Liver (tissue), 9 donors: ENCODE data around the gene MYL3. TPM values are rescaled to one million over a fixed set of nuclear protein-coding genes. Genes with fewer than 3 reads are reported as not detected.
"Not testable (repeated sequence)": the region's sequence is repeated elsewhere in the genome, so short reads cannot be mapped to it uniquely, and the experiment has no call there.

Experiments
- DNase-seq: peaks from one replicate; pipeline ENCODE4 v3.0.0-alpha.2; 2017; ENCODE audit warnings: low spot score
- H3K27ac ChIP-seq, 2 donors: one replicate each; pipeline ENCODE4 v1.7.0; 2013; ENCODE audit warnings: inconsistent platforms in 2 of 2, low read length in 2 of 2, control low read depth in 1 of 2, low read depth in 1 of 2, mild to moderate bottlenecking in 1 of 2
- H3K27me3 ChIP-seq, 4 donors: one replicate each; pipeline versions ENCODE4 v1.6.1 to v1.7.0; 2013; ENCODE audit warnings: low read length in 3 of 4, inconsistent platforms in 1 of 4, mild to moderate bottlenecking in 1 of 4, moderate library complexity in 1 of 4; ENCODE audit not compliant: control insufficient read depth in 4 of 4, insufficient read depth in 4 of 4
- H3K36me3 ChIP-seq, 4 donors: one replicate each; pipeline versions ENCODE4 v1.6.1 to v1.7.0; 2013; ENCODE audit warnings: low read length in 3 of 4, mild to moderate bottlenecking in 3 of 4, low read depth in 1 of 4, moderate library complexity in 1 of 4; ENCODE audit not compliant: control insufficient read depth in 4 of 4, insufficient read depth in 3 of 4
- H3K4me1 ChIP-seq, 4 donors: one replicate each; pipeline versions ENCODE4 v1.6.1 to v1.7.0; 2013; ENCODE audit warnings: low read length in 3 of 4, mild to moderate bottlenecking in 3 of 4, moderate library complexity in 1 of 4; ENCODE audit not compliant: control insufficient read depth in 4 of 4, insufficient read depth in 4 of 4
- H3K4me3 ChIP-seq, 3 donors: one replicate each; pipeline versions ENCODE4 v1.6.1 to v1.7.0; 2013; ENCODE audit warnings: low read length in 3 of 3, control low read depth in 1 of 3, low read depth in 1 of 3, mild to moderate bottlenecking in 1 of 3
- H3K9ac ChIP-seq, 2 donors: one replicate each; pipeline ENCODE4 v1.7.0; 2013; ENCODE audit warnings: low read length in 2 of 2, mild to moderate bottlenecking in 2 of 2, moderate library complexity in 2 of 2, control low read depth in 1 of 2, low read depth in 1 of 2
- H3K9me3 ChIP-seq, 4 donors: one replicate each; pipeline versions ENCODE4 v1.6.1 to v1.7.0; 2013; ENCODE audit warnings: low read length in 3 of 4; ENCODE audit not compliant: control insufficient read depth in 4 of 4
- ATF3 ChIP-seq: IDR thresholded peaks from 2 replicates; pipeline ENCODE4 v1.6.1; 2016; ENCODE audit warnings: antibody characterized with exemption
- CTCF ChIP-seq: fragments of 150-350 bp; IDR thresholded peaks from 2 replicates; pipeline ENCODE4 v1.5.1; 2017; ENCODE audit warnings: improper control_type of control experiment, low read depth, low read length; ENCODE audit not compliant: missing input control
- EGR1 ChIP-seq, 2 donors: IDR thresholded peaks; 2 replicates each; pipeline ENCODE4 v1.6.1; 2016 to 2018; ENCODE audit warnings: antibody characterized with exemption in 2 of 2, low read depth in 2 of 2
- FOXA1 ChIP-seq: IDR thresholded peaks from 2 replicates; pipeline ENCODE4 v1.6.1; 2016; ENCODE audit warnings: antibody characterized with exemption
- FOXA2 ChIP-seq: IDR thresholded peaks from 2 replicates; pipeline ENCODE4 v1.6.1; 2016; ENCODE audit warnings: antibody characterized with exemption
- GABPA ChIP-seq, 2 donors: IDR thresholded peaks in 1 of 2; conservative IDR thresholded peaks in 1 of 2; 2 replicates each; pipeline ENCODE4 v1.6.1; 2016; ENCODE audit warnings: antibody characterized with exemption in 2 of 2, mild to moderate bottlenecking in 1 of 2, moderate library complexity in 1 of 2
- MAX ChIP-seq: IDR thresholded peaks from 2 replicates; pipeline ENCODE4 v1.6.1; 2016; ENCODE audit warnings: antibody characterized with exemption
- NR2F2 ChIP-seq: IDR thresholded peaks from 2 replicates; pipeline ENCODE4 v1.6.1; 2016; ENCODE audit warnings: antibody characterized with exemption
- RAD21 ChIP-seq, 2 donors: IDR thresholded peaks; 2 replicates each; pipeline ENCODE4 v1.6.1; 2016; ENCODE audit warnings: antibody characterized with exemption in 2 of 2, mild to moderate bottlenecking in 2 of 2
- REST ChIP-seq: IDR thresholded peaks from 2 replicates; pipeline ENCODE4 v1.6.1; 2016; ENCODE audit warnings: antibody characterized with exemption, mild to moderate bottlenecking
- SP1 ChIP-seq: IDR thresholded peaks from 2 replicates; pipeline ENCODE4 v1.6.1; 2018; ENCODE audit warnings: antibody characterized with exemption, mild to moderate bottlenecking
- TAF1 ChIP-seq: conservative IDR thresholded peaks from 2 replicates; pipeline ENCODE4 v1.6.1; 2016; ENCODE audit warnings: antibody characterized with exemption, mild to moderate bottlenecking
- ZBTB33 ChIP-seq: IDR thresholded peaks from 2 replicates; pipeline ENCODE4 v1.6.1; 2016; ENCODE audit warnings: antibody characterized with exemption
- WGBS: extraction: QIAGEN DNeasy Blood & Tissue Kit; methylation state at CpG from one replicate; pipeline ENCODE4 v1.1.7; 2013; 5-methylcytosine and 5-hydroxymethylcytosine counted together
- polyA plus RNA-seq, 2 donors: library from polyadenylated mRNA; stranded (reverse) in 1 of 2; unstranded in 1 of 2; fragments of 200-250 nt in 1 of 2; fragments of >200 nt in 1 of 2; fragmentation: Nextera tagmentation in 1 of 2; extraction: Ambion mirVana in 1 of 2; gene quantifications; one replicate each; pipeline versions ENCODE4 v1.2.1 to v1.2.3, GENCODE V29; 2013 to 2015
- total RNA-seq, 2 donors: library from RNA; depleted of rRNA; stranded (reverse); fragments of >200 nt; gene quantifications; one replicate each; pipeline ENCODE4 v1.2.3, GENCODE V29; 2014
- donor health status: healthy.
- donor health status: healthy.
- donor health status: healthy.
- donor health status: healthy.
- donor health status: healthy.

The MYL3 gene
- total and polyA plus RNA-seq, 4 donors = 0.51 to 1.3 (median 0.81) TPM

- H3K9me3 ChIP-seq = no peaks in the 10 kb centered on the region
- H3K36me3 ChIP-seq = no peaks in the 10 kb centered on the region
- TF ChIP-seq SP1 (peak; percentile 9), NR2F2 (no peak)
- H3K9ac ChIP-seq = no peak overlapping the region
- peak overlapping the region in 2 of 3 donors; percentile 47 to 54 for H3K4me3 ChIP-seq
- H3K4me1 ChIP-seq = peaks cover 0 to 9% (median 4%) of the 10 kb centered on the region in 4 donors
- no peaks in the 10 kb centered on the region for H3K27me3 ChIP-seq
- no peak overlapping the region for H3K27ac ChIP-seq
- DNase-seq = peak; percentile 83
- WGBS = 7% methylated on average over 46 of the region's 46 CpGs
These were observed 50.9 kb downstream of the MYL3 start for GRCh38 chr3:46812237-46812791.

- H3K4me1 ChIP-seq = peaks cover 0 to 9% (median 4%) of the 10 kb centered on the region in 4 donors
- 42% methylated on average over 15 of the region's 15 CpGs for WGBS
- H3K9me3 ChIP-seq = no peaks in the 10 kb centered on the region
- no peak overlapping the region for H3K27ac ChIP-seq
- TF ChIP-seq ATF3 (no peak), MAX (no peak), FOXA2 (no peak), CTCF (no peak), REST (no peak), ZBTB33 (no peak), FOXA1 (no peak), SP1 (no peak), EGR1 (IDR thresholded peaks at IDR 0.05; ENCODE audit: low read depth in 2 of 2) (no peak), NR2F2 (no peak), TAF1 (no peak), GABPA (IDR thresholded peaks at IDR 0.05 in 1 of 2, conservative IDR thresholded peaks at IDR 0.05 in 1 of 2) (no peak), RAD21 (IDR thresholded peaks at IDR 0.05) (no peak)
- peak overlapping the region in 2 of 3 donors; percentile 47 to 54 for H3K4me3 ChIP-seq
- DNase-seq = peak; percentile 45
- H3K27me3 ChIP-seq = no peaks in the 10 kb centered on the region
- H3K9ac ChIP-seq = no peak overlapping the region
- H3K36me3 ChIP-seq = no peaks in the 10 kb centered on the region
These were observed 51.5 kb downstream of the MYL3 start for GRCh38 chr3:46811615-46812236.

- not testable (repeated sequence) for H3K36me3 ChIP-seq, H3K27ac ChIP-seq, H3K4me3 ChIP-seq, H3K9ac ChIP-seq, H3K4me1 ChIP-seq, DNase-seq, H3K9me3 ChIP-seq, H3K27me3 ChIP-seq
- 84% methylated on average over 6 of the region's 6 CpGs for WGBS
These were observed 54.5 kb downstream of the MYL3 start for GRCh38 chr3:46808766-46809165.
